Measurements from ENCODE around the gene CHST11.

DNA sequence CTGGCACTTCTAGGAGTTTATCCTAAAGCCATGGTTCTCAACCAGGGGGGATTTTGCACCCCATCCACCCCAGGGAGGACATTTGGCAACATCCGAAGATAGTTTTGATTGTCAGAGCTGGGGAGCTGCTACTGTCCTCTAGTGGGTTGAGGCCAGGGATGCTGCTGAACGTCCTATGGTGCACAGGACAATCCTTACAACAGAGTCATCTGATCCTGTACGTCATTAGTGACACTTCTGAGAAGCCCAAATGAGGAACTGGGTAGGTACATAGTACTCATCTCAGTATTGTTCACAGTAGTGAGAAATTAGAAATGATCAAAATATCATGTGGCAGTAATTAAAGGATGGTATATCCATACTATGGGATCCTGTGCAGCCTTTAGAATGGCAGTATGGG lies 185.1 kb downstream of the CHST11 start:
- TF ChIP-seq EZH2 (IDR thresholded peaks at IDR 0.05; ENCODE audit: borderline replicate concordance, low read depth, low read length, severe bottlenecking) = no peak
- TF ChIP-seq, protein P1, sequence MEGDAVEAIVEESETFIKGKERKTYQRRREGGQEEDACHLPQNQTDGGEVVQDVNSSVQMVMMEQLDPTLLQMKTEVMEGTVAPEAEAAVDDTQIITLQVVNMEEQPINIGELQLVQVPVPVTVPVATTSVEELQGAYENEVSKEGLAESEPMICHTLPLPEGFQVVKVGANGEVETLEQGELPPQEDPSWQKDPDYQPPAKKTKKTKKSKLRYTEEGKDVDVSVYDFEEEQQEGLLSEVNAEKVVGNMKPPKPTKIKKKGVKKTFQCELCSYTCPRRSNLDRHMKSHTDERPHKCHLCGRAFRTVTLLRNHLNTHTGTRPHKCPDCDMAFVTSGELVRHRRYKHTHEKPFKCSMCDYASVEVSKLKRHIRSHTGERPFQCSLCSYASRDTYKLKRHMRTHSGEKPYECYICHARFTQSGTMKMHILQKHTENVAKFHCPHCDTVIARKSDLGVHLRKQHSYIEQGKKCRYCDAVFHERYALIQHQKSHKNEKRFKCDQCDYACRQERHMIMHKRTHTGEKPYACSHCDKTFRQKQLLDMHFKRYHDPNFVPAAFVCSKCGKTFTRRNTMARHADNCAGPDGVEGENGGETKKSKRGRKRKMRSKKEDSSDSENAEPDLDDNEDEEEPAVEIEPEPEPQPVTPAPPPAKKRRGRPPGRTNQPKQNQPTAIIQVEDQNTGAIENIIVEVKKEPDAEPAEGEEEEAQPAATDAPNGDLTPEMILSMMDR (IDR thresholded peaks at IDR 0.05; ENCODE audit: borderline replicate concordance, extremely low read depth, low read length, poor library complexity, severe bottlenecking) = no peak

Data from DND-41 (cell line).